Spleen (tissue), 7 donors: ENCODE measurements around the gene TNRC18.

Experiments
- CTCF ChIP-seq, 11 experiments: fragments of 200-600 bp in 7 of 11; fragments of 450-650 bp in 4 of 11; sonication (generic) in 4 of 11; IDR thresholded peaks in 8 of 11; conservative IDR thresholded peaks in 3 of 11; 1 replicate in 7 of 11; 2 replicates in 4 of 11; pipeline versions ENCODE4 v1.4.0 to v1.8.0; 2016 to 2021; ENCODE audit warnings: antibody characterized with exemption in 11 of 11, inconsistent platforms in 4 of 11, mild to moderate bottlenecking in 1 of 11
- POLR2AphosphoS5 ChIP-seq, 3 donors: sonication (generic); formaldehyde crosslinking; IDR thresholded peaks; one replicate each; pipeline ENCODE4 v1.5.1; 2017; ENCODE audit warnings: antibody characterized with exemption in 3 of 3
- donor health status: DM: no; HTN: no; CAD: no; lungs with moderate emphysema.
- donor health status: DM: no; HTN: no; CAD: no.
- donor health status: DM: no; HTN: no; CAD: no.

GRCh38 chr7:5395246-5395645, 28.4 kb downstream of the TNRC18 start:
- TF ChIP-seq CTCF (IDR thresholded peaks at IDR 0.05 in 8 of 11, conservative IDR thresholded peaks at IDR 0.05 in 3 of 11) (no peak), POLR2AphosphoS5 (IDR thresholded peaks at IDR 0.05) (no peak)
